SU-DHL-6 (cell line): Measurements from ENCODE around the gene MAPK8IP1.

Source experiments
- H2AFZ ChIP-seq: fragments of 200-600 bp; sonication (generic); 2 replicates; pipeline ENCODE4 v1.6.1; 2014; ENCODE audit warnings: low read depth, mild to moderate bottlenecking, moderate library complexity, mixed read lengths, antibody characterized with exemption, low read length; ENCODE audit not compliant: severe bottlenecking
- H3F3A ChIP-seq: fragments of 200-600 bp; shearing (Covaris generic); 2 replicates; pipeline ENCODE4 v1.6.0; 2016; ENCODE audit warnings: antibody characterized with exemption, mild to moderate bottlenecking; ENCODE audit not compliant: insufficient read depth
- H3K27ac ChIP-seq: fragments of 200-600 bp; sonication (generic); 2 replicates; pipeline ENCODE4 v1.5.1; 2016; ENCODE audit warnings: low read depth, mild to moderate bottlenecking, low read length, moderate library complexity, mixed read lengths
- H3K27me3 ChIP-seq: fragments of 200-600 bp; sonication (generic), shearing (Covaris generic); 2 replicates; pipeline ENCODE4 v1.6.0; 2014; ENCODE audit warnings: mild to moderate bottlenecking, low read length
- H3K36me3 ChIP-seq: fragments of 200-600 bp; sonication (generic); 2 replicates; pipeline ENCODE4 v1.6.1; 2014; ENCODE audit warnings: mild to moderate bottlenecking, low read length, mixed read lengths
- H3K4me2 ChIP-seq: fragments of 300-600, 200-600 bp; shearing (Covaris generic), sonication (generic); 2 replicates; pipeline ENCODE4 v1.6.0; 2014; ENCODE audit warnings: low read length, low read depth, mild to moderate bottlenecking; ENCODE audit not compliant: poor library complexity, severe bottlenecking
- H3K4me3 ChIP-seq: fragments of 200-600 bp; sonication (generic); 2 replicates; pipeline ENCODE4 v1.5.1; 2014; ENCODE audit warnings: antibody characterized with exemption, low read length, mild to moderate bottlenecking, mixed read lengths; ENCODE audit not compliant: insufficient read depth, poor library complexity, severe bottlenecking
- H3K79me2 ChIP-seq: fragments of 200-600 bp; sonication (generic); 2 replicates; pipeline ENCODE4 v1.6.1; 2014; ENCODE audit warnings: mild to moderate bottlenecking, low read length, moderate library complexity; ENCODE audit not compliant: insufficient read depth
- H3K9ac ChIP-seq: fragments of 200-600 bp; sonication (generic); 2 replicates; pipeline ENCODE4 v1.7.0; 2014; ENCODE audit warnings: mild to moderate bottlenecking, low read length
- H3K9me2 ChIP-seq: fragments of 200-600 bp; sonication (generic); replicated peaks from 2 replicates; pipeline ENCODE4 v1.6.1; 2014; ENCODE audit warnings: low read length; ENCODE audit not compliant: insufficient read depth
- H3K9me3 ChIP-seq: fragments of 200-600 bp; sonication (generic); 2 replicates; pipeline ENCODE4 v1.6.1; 2014; ENCODE audit warnings: low read length, mixed read lengths; ENCODE audit not compliant: insufficient read depth
- H4K20me1 ChIP-seq: fragments of 200-600 bp; sonication (generic); 2 replicates; pipeline ENCODE4 v1.6.1; 2014; ENCODE audit warnings: low read depth, mild to moderate bottlenecking, antibody characterized with exemption, low read length, moderate library complexity, mixed read lengths
- EZH2phosphoT487 ChIP-seq: fragments of 200-600 bp; sonication (generic), shearing (Covaris generic); conservative IDR thresholded peaks from 2 replicates; pipeline ENCODE4 v1.6.1; 2018; ENCODE audit warnings: mild to moderate bottlenecking, antibody characterized with exemption, low read length, moderate library complexity, mixed read lengths
- TF ChIP-seq, protein P1 (sequence below): fragments of 200-600 bp; sonication (generic); IDR thresholded peaks from one replicate; pipeline ENCODE4 v1.5.1; 2017; ENCODE audit warnings: antibody characterized with exemption, mild to moderate bottlenecking, low read length, moderate library complexity; ENCODE audit not compliant: insufficient read depth, poor library complexity, severe bottlenecking

MAPK8IP1 gene

GRCh38 chr11:45924927-45925326, 39.5 kb downstream of the MAPK8IP1 start:
- H3K27ac ChIP-seq = no peak overlapping the region

DNA sequence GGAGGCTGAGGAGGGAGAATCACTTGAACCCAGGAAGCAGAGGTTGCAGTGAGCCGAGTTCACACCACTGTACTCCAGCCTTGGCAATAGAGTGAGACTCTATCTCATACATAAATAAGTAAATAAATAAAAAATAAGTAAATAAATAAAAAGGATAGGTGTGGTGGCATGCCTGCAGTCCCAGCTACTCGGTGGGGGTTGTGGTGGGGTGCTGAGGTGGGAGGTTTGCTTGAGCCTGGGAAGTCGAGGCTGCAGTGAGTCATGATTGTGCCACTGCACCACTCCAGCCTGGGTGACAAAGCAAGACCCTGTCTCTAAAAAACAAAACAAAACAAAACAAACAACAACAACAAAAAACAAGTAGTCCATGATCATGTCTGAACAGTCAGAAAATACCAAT, 40.1 kb downstream of the MAPK8IP1 start:
- no peaks in the 10 kb centered on the region for H3K79me2 ChIP-seq

More at GRCh38 chr11:45924927-45925326, 39.5 kb downstream of the MAPK8IP1 start:
- Histone ChIP-seq H3F3A (peaks cover 7% of the 10 kb centered on the region), H3K36me3 (no peaks in the 10 kb centered on the region), H3K9me2 (no peaks in the 10 kb centered on the region), H3K9me3 (no peaks in the 10 kb centered on the region), H4K20me1 (no peaks in the 10 kb centered on the region), H3K9ac (no peak overlapping the region), H3K4me3 (no peak overlapping the region), H3K4me2 (no peak overlapping the region), H2AFZ (no peak overlapping the region), H3K27me3 (no peaks in the 10 kb centered on the region), H3K79me2 (no peaks in the 10 kb centered on the region)
- TF ChIP-seq EZH2phosphoT487 = no peak
- TF ChIP-seq, protein P1, sequence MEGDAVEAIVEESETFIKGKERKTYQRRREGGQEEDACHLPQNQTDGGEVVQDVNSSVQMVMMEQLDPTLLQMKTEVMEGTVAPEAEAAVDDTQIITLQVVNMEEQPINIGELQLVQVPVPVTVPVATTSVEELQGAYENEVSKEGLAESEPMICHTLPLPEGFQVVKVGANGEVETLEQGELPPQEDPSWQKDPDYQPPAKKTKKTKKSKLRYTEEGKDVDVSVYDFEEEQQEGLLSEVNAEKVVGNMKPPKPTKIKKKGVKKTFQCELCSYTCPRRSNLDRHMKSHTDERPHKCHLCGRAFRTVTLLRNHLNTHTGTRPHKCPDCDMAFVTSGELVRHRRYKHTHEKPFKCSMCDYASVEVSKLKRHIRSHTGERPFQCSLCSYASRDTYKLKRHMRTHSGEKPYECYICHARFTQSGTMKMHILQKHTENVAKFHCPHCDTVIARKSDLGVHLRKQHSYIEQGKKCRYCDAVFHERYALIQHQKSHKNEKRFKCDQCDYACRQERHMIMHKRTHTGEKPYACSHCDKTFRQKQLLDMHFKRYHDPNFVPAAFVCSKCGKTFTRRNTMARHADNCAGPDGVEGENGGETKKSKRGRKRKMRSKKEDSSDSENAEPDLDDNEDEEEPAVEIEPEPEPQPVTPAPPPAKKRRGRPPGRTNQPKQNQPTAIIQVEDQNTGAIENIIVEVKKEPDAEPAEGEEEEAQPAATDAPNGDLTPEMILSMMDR = no peak

DNA sequence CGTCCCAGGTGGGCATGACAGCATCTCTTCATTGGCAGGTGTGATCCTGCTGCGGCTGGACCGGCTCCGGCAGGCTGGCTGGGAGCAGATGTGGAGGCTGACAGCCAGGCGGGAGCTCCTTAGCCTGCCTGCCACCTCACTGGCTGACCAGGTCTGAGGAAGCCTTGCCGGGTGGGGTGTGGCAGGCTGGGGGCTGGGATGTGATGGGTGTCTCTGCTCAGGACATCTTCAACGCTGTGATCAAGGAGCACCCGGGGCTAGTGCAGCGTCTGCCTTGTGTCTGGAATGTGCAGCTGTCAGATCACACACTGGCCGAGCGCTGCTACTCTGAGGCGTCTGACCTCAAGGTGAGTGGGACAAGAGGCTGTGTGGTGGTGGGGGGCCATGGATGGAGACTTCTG, 40.5 kb downstream of the MAPK8IP1 start:
- H3K79me2 ChIP-seq = no peaks in the 10 kb centered on the region
- no peak overlapping the region for H3K4me2 ChIP-seq
- no peaks in the 10 kb centered on the region for H4K20me1 ChIP-seq
- H3K4me3 ChIP-seq = no peak overlapping the region
- no peak for TF ChIP-seq EZH2phosphoT487
- TF ChIP-seq, protein P1 = no peak
- H3K36me3 ChIP-seq = no peaks in the 10 kb centered on the region
- H2AFZ ChIP-seq = no peak overlapping the region
- no peaks in the 10 kb centered on the region for H3K9me2 ChIP-seq
- no peaks in the 10 kb centered on the region for H3K9me3 ChIP-seq
- H3K9ac ChIP-seq = no peak overlapping the region
- no peak overlapping the region for H3K27ac ChIP-seq
- no peaks in the 10 kb centered on the region for H3K27me3 ChIP-seq
- peaks cover 13% of the 10 kb centered on the region for H3F3A ChIP-seq

More for the DNA sequence above, 40.1 kb downstream of the MAPK8IP1 start:
- H3K9me2 ChIP-seq = no peaks in the 10 kb centered on the region
- H4K20me1 ChIP-seq = no peaks in the 10 kb centered on the region
- H3K4me3 ChIP-seq = no peak overlapping the region
- H3F3A ChIP-seq = peaks cover 10% of the 10 kb centered on the region
- no peak overlapping the region for H2AFZ ChIP-seq
- no peak overlapping the region for H3K27ac ChIP-seq
- H3K27me3 ChIP-seq = no peaks in the 10 kb centered on the region
- TF ChIP-seq, protein P1 = no peak
- TF ChIP-seq EZH2phosphoT487 = no peak
- no peaks in the 10 kb centered on the region for H3K36me3 ChIP-seq
- H3K9ac ChIP-seq = no peak overlapping the region
- no peaks in the 10 kb centered on the region for H3K9me3 ChIP-seq
- no peak overlapping the region for H3K4me2 ChIP-seq
